ENCODE results near the gene COL25A1.

Gene COL25A1

DNA sequence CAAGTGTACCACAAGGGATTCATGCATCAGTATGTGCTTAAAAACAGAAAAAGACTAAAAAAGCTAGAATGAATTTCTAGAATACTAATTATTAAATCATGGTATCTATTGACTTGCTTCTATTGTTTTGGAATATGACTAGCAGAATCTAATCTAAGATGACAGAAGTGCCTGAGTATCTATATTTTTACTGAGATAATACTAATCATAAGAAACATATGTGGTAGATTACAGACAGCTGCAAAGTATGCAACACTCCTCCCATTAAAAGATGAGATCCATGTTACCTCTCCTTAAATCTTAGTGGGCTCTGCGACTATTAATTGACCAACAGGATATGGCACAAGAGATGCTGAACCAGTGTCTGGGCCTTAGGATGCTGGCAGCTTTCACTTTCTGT, 89.4 kb downstream of the COL25A1 start:
- DNase-seq, result no peak

DNA sequence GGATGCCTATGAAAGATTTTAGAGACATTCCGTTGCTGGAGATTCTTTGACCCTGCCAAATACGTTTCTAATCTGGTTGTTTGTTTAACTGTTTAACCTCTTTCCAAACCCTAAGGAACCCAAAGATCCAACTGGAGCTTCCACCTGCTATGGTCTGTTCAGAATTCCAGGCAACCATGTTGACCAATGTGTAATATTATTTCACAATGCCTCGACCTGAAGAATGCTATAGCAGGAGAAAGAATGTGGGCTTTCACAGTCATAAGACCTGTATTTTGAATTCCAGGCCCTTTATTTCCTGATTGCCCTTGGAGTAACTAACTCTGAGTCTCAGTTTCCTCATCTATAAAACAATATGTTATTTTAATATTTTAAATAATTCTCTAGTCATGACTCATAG, 90.8 kb downstream of the COL25A1 start:
- DNase-seq, result no peak

- no peak for DNase-seq
These were observed 92.8 kb downstream of the COL25A1 start for GRCh38 chr4:109209647-109210046.

- no peak for DNase-seq
These were observed 94.6 kb downstream of the COL25A1 start for GRCh38 chr4:109207898-109208297.

DNA sequence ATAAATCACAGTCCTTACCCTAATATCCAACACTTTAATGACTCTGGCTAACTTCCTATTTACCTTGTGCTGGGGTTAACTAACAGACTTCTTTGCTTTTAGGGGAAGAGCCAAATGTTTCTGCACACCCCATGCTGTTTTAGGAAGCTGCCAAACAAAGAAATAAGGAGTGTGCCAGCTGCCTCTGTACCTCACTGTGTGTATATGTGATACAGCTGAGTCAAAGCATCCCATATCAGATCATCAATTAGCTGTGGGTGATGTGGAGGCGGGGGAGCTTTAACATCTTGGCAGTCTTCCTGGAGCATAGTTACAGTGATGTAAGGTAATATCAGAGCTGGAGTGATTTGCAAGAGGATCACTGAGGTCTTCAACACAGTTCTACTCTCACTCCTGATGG, 95.4 kb downstream of the COL25A1 start:
- no peak for DNase-seq

DNA sequence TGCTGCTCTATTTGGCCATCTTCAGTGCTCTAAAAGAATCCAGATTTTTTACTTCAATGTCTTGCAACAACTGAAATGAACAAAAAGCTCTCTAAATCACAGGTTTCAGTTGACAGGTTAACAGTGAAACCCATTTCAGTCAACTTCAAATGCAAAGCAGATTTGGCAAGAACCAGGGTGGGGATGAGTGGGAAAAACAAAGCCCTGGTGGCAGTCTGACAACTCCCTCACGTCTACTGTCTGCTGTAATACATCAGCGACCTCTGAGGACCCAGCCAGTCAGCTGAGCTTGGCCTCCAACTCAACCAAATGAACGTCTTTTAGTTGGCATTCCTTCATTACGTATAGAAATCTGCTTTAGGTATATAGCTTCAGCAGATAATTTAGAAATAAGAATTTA, 95.8 kb downstream of the COL25A1 start:
- DNase-seq, result no peak

DNA sequence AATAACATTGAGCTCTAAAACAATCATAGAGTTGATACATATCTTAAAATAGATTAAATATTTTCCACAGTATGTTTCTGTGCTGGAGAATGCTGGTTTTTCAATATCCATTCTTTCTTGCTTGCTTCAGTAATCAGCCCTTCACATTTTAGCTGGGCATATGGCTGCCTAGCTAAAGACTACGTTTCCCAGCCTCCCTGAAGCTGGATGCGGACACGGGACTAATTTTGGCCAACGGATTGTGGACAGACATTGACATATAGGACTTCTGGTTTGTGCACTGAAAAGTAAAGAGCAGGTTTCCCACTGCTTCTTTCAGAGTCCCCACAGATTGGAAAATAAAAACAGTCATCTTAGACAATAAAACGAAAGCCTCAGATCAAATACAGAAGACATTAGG, 97.3 kb downstream of the COL25A1 start:
- no peak for DNase-seq

DNA sequence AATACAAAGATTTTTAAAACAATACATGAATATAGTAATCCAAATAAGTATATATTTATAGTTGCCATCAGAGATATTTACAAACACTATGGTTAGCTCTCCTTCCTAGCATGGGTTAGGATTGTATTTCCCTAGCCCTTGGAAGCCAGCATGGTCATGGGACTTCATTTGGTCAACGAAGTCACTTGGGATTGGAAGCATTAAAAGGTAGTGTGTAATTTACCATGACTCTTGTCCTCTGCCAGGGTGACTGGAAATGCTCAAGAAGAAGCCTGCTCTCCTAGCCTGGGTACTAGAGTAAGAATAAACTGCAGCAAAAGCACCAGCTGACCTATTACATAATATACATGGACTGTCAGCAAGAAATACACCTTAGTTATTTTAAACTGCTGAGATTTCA, 102.9 kb downstream of the COL25A1 start:
- DNase-seq, result no peak

DNA sequence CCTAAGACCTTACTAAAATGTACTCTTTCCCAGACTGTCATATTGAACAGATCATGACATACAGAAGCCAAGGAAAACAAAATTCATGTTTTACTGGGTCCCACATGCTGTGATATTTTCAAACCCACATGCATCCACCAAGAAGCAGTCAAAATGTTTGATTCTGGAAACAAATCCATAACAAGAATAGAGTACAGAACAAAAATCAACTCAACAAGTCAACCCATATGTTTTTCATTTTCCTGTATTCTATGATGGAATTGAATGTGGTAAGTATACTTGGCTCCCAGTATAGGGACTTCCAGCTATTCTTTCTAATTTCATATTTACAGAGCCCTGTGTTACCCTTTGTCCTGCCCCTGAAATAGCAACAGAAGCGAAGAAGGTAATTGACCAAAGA, 106.8 kb downstream of the COL25A1 start:
- no peak for DNase-seq

DNA sequence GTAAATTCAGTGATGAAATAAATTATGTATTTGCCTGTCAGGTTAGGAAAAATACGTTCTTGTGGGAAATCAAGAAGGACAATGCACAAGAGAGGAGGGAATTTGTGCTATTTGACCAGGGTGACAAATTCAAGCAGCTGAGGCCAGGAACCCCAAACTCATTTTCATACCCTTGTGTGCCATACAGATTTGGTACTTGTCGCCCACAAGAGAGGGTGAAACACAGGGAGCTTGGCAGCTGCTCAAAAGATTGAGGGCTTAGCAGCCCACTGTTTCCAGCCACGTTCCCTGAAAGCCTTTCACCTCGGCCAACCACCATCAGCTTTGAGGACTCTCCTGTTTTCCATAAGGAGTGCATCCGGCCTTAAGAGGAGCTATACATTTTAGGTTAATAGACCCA, 111.2 kb downstream of the COL25A1 start:
- DNase-seq, result no peak

DNA sequence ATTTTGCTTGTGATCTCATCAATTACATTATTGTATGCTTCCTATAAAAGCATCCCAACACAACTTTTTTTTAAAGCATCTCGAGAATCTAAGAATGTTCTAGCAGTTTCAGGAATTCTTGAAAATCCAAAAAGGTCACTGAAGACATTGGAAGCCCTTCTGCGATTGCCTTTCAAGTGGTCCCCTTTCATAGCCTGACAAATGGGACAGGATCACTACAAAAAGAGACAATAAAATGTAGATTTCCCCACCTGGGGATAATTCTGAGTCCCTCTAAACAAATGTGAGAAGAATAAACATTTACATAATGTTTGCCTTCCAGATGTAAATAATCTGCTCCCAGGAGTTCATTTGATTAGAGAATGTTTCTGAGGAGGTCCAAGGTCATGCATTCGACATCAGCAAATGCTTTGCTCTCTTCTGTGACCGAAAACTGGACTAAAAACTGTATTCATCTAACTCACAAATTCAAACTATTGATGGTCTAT, 116.0 kb downstream of the COL25A1 start:
- no peak for DNase-seq

DNA sequence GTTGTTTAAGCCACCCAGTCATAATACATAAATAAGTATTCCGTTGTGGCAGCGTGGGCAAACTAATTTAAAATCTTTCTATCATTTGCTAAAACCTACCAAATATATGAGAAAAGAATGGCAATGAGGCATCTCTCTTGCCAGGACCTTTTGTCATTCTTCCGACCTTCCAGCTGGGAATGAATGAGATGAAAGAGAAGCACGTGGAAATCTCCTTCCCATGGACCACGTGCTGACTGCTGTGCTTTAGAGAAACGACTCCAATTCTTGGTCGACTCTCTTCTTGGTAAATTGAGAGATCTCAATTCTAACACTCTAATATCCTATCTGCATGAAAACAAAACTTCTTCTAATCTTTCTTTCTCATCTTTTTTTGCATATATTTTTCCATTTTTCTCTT, 116.5 kb downstream of the COL25A1 start:
- no peak for DNase-seq

DNA sequence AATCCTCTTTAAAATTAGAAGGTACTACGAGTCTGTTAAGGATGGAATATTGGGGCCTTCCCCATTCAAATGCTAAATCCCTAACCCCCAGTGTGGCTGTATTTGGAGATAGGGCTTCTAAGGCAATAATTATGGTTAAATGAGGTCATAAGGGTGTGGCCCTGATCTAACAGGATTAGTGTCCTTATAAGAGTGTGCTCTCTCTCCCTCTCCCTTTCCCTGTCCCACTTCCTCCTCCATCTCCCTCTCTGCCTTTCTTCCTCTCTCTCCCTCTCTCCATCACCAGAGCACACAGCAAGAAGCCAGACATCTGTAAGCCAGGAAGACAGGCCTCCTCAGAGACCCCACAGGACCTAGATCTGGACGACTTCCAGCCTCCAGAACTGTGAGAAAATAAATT, 116.9 kb downstream of the COL25A1 start:
- no peak for DNase-seq

GRCh38 chr4:109184491-109184961, 117.9 kb downstream of the COL25A1 start:
- DNase-seq, result no peak

DNA sequence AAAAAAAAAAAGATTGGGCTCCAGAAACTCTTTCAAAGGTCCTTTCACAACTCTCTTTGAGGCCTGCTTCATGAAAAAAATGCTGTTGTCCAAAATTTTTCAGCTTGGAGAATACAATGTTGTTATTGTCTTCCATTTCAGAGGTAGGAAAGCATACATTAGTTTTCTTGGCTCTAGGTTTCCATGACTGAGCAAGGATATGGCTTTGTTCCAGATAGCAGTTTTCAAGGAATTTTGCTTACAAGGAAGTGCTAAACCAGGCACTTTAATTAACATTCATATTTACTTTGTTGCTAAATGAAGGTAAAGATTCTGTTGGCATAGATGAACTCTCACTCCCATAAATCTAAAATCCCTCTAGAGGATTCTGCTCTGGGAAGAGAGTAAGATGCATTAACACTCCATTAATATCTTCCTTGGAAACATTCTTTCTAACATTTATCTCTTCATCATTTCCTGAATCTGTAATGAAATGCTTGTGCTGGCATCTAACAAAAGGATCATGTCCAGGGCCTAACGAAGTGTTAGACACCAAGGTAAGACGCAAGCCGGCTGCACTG, 118.4 kb downstream of the COL25A1 start:
- no peak for DNase-seq

GRCh38 chr4:109182696-109183095, 119.8 kb downstream of the COL25A1 start:
- DNase-seq, result no peak

- DNase-seq, result no peak
These were observed 123.4 kb downstream of the COL25A1 start for GRCh38 chr4:109179061-109179460.

GRCh38 chr4:109177096-109177810, 125.2 kb downstream of the COL25A1 start:
- no peak for DNase-seq

DNA sequence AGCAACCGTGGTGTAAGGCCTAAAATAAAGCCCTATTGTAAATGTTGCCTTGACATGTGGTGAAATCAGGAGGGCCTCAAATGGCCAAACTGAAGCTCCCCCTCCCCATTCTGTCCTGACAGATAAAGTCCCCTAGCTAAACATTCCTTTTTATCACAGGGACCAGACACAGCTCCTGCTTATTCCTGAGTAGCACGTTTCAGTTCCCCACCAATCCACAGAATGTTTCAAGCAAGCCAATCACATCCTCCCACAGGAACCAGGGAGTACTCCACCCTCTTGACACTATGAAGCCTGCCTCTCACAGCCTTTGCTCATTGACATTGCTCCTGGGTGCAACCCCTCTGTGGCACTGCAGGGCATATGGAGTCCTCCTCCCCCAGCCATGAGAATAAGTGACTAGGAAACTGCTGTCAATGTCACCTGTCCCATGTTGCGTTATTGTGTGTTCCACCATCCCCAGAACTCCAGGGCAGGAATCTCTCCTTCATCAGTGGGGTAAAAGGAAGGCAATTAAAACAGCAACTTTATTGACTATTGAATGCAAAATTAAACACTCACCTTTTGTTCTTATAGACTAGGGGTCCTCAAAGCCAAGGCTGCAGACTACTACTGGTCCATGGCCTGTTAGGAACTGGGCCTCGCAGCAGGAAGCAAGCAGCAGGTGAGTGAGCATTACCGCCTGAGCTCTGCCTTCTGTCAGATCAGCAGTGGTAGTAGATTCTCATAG, 128.1 kb downstream of the COL25A1 start:
- no peak for DNase-seq

DNA sequence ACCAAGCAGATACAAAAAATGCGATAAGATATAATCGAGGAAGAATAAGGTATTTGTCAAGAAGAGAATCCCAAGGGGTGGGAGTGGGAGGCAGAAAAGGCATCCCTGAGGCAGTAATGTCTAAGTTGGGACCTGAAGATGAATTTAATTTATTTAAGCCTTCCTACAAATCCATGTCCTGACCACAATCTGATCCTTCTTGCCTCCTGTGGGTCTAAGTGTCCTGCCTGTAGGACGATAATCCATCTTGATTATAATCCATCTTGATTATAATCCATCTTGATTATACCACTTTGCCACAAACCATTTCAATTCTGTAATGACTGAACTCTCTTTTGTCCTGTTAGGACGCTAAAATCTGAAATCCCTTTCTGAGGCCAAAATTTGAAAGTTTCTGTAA, 130.2 kb downstream of the COL25A1 start:
- no peak for DNase-seq

DNA sequence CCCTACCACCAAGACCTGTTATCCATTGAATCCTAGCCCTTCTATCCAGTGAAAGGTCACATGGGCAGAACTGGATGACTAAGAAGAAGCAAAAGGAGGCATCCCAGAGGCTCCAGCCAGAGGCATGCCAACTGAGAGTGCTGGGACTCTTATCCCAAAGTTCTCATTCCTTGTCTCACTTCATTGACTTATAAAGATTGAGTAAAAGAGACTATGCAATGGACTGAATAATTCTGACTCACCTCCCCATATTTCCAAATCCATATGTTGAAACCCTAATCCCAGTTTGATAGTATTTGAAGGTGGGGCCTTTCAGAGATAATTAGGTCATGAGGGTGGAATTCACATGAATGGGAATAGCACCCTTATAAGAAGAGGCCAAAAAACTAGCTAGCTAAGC, 131.4 kb downstream of the COL25A1 start:
- no peak for DNase-seq

- no peak for DNase-seq
These were observed 133.3 kb downstream of the COL25A1 start for GRCh38 chr4:109169170-109169569.

GRCh38 chr4:109166586-109166985, 135.9 kb downstream of the COL25A1 start:
- no peak for DNase-seq

DNA sequence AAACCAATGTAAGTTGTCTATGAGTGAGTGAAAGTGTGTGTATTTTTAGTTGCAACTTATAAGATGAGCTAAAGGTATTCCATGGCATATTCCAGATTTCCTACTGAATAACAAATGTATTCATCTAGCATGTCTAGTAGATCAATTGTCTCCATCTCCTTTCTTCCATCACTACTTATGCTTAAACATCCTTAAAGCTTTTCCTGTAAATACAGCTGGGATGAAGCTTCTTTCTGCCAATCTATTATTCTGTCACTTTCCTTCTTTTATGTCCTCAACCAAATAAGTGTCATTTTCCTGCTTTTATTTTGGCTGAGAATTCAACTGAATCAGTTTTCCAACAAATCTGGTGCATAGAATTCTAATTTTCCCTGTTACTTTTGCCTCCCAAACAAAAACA, 136.3 kb downstream of the COL25A1 start:
- DNase-seq, result no peak

All from NK-92 treated with Interleukin-12 subunit alpha and Interleukin-12 subunit beta, amount 100 ng/mL, for 24 hours (cell line).